ENCODE results near the gene STOML1.
A peak's percentile ranks its signal among the peaks of the same experiment; 100 is the strongest.

The STOML1 gene

DNA sequence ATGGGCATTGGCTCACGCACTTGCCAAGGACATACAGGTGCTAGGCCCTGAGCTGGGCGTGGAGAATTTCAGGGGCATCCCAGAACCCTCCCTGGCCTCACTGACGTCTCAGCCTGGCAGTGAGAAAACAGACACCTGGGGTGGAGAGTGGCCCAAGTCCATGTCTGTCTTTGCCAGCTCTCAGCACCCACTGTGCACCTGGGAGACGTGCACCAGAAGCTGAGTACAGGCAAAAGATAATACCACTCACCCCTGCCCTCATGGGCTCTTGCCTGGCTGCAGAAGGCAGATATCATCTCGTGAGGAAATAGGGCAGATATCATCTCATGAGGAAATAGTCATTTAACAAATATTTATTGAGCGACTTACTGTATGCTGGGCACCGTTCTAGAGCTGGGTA lies 57.8 kb downstream of the STOML1 start:
- Mint-ChIP-seq H3K4me1 (ENCODE audit: low read depth) (peaks cover 4% of the 10 kb centered on the region), H3K27me3 (ENCODE audit: low read depth) (no peaks in the 10 kb centered on the region), H3K27ac (no peak overlapping the region), H3K4me3 (no peak overlapping the region), H3K36me3 (ENCODE audit: low read depth) (no peaks in the 10 kb centered on the region), H3K9me3 (no peaks in the 10 kb centered on the region)

DNA sequence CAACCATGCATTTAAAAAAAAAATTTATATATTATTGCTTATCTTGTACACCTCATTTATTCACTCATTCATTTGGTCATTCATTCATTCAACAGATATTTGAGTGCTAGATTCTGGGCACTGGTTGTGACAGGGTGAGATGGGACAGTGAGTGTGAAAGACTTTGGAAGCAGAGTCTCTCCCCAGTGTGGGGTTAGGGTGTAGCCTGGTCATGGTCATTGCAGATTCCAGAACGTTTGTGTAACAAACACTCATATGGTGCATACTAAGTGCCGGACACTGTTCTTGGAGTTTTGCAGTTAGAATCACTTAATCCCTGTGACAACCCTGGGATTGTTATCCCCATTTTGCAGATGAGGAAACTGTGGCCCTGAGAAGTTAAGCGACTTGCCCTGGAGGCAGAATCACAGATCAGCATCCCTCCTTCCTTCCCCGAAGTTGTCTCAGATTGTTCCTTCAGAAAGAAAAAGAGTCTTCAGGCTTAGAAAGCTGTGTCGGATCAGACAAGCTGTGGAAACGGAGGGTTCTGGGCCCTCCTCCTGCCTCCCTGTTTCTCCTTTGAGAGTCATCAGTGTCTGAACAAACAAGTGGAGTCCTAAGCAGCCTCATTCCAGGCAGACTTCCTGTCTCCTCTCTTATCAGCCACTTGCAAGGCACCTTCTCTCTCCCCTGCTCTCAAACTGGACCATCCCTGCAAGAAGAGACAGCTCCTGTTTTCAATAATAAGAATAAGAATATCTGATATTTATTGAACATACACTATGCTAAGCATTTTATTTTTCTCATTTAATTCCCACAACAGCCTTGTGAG lies 59.5 kb downstream of the STOML1 start:
- no peak overlapping the region for H3K27ac Mint-ChIP-seq
- peaks cover 4% of the 10 kb centered on the region for H3K27me3 Mint-ChIP-seq (ENCODE audit: low read depth)
- peaks cover 11% of the 10 kb centered on the region for H3K4me1 Mint-ChIP-seq (ENCODE audit: low read depth)
- H3K9me3 Mint-ChIP-seq = no peaks in the 10 kb centered on the region
- H3K36me3 Mint-ChIP-seq (ENCODE audit: low read depth) = no peaks in the 10 kb centered on the region
- no peak overlapping the region for H3K4me3 Mint-ChIP-seq

DNA sequence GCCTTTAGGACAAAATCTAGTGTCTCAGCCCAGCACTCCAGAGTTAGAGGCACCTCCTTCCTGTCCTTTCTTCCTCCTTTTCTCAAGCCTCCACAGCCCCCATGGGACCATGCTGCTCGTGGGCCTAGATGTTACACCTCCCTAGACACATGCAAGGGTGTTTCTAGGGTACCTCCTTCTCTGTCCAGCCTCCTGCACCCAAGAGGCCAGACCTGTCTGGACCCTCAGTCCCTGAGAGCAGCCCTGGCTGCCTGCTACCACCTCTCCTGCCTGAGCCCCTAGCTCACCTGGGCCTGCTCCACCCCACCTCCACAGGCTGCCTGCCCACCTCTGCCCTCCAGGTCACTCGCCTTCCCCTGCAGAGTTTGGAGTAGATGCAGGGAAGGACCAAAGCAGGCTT lies 60.7 kb downstream of the STOML1 start:
- Mint-ChIP-seq H3K27me3 (ENCODE audit: low read depth) (peaks cover 4% of the 10 kb centered on the region), H3K36me3 (ENCODE audit: low read depth) (no peaks in the 10 kb centered on the region), H3K4me3 (no peak overlapping the region), H3K9me3 (no peaks in the 10 kb centered on the region), H3K4me1 (ENCODE audit: low read depth) (peaks cover 11% of the 10 kb centered on the region), H3K27ac (no peak overlapping the region)

DNA sequence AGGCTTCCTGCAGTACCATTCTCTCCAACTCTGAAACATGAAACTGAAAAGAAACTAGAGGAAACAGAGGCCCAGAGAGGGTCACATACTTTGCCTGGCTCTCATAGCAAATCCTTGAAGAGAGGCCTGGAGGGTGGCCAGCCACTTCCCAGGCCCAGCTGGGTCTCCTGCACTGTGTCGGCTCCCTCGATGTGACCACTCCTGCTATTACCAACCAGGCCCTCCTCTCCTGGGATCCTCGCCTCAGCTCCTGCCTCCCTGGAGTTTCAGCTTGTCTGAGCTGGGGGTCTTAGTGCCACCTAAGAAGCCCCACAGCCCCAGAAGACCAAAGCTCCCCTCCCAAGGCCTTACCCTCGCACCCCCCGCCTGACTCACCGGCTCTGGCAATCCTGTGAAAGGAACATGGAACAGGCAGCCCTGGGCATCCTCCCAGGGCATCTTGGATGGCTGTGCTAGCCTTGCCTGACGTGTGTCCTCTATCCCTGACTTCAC lies 61.3 kb downstream of the STOML1 start:
- H3K36me3 Mint-ChIP-seq (ENCODE audit: low read depth) = no peaks in the 10 kb centered on the region
- no peaks in the 10 kb centered on the region for H3K9me3 Mint-ChIP-seq
- H3K27me3 Mint-ChIP-seq (ENCODE audit: low read depth) = peaks cover 6% of the 10 kb centered on the region
- no peak overlapping the region for H3K27ac Mint-ChIP-seq
- peaks cover 11% of the 10 kb centered on the region for H3K4me1 Mint-ChIP-seq (ENCODE audit: low read depth)
- H3K4me3 Mint-ChIP-seq = no peak overlapping the region

DNA sequence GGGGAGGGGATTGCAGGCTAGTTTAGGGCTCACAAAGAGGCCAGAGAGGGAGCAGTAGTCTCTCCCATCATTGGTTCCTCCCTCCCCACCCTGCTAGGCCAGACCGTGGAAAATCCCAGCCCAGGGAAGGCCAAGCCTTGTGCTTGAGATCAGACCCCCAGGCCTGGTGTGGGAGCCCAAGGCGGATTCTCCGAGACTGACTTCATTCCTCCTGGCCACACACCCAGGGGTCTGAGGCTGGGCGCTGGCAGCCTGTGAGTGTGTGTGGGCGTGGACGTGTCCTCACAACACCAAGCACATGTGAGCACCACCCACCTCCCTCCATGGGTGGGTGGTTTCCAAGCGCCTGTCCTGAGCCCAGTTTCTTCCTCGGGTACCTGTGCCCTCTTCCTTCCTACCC lies 61.7 kb downstream of the STOML1 start:
- H3K27ac Mint-ChIP-seq = no peak overlapping the region
- H3K36me3 Mint-ChIP-seq (ENCODE audit: low read depth) = no peaks in the 10 kb centered on the region
- H3K9me3 Mint-ChIP-seq = no peaks in the 10 kb centered on the region
- peaks cover 15% of the 10 kb centered on the region for H3K4me1 Mint-ChIP-seq (ENCODE audit: low read depth)
- H3K27me3 Mint-ChIP-seq (ENCODE audit: low read depth) = peaks cover 10% of the 10 kb centered on the region
- H3K4me3 Mint-ChIP-seq = no peak overlapping the region

DNA sequence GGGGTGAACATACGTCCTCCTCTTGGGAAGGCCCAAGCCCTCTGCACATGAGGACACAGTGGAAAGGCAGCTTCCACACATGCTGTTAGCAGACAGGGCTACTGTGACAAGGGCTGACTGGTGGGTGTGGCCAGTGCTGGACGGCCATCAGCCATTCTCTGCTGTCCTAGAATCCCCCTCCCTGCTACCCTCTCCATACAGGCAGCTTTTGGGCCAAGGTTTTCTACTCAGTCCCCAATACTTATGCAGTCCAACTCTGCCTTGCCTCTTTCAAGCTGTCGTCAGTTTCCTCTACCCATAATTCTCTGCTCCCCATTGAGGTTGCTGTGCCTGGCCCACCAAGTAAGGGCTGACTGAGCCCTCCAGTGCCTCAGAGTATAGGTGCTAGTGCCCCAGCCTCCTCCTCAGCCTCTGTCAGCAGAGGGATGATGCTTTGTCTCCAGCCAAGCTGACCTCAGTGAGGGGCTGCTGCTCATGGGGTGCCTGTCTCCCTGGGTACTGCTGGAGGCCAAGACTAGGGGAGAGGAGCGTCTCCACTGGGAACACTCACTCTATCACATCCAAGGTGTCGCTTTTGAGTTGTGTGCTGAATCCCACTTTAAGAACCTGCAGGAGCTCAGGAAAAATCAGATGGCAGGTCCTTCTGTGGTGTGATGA lies 63.0 kb downstream of the STOML1 start:
- H3K27ac Mint-ChIP-seq = no peak overlapping the region

More for the DNA sequence above, 63.0 kb downstream of the STOML1 start:
- H3K27me3 Mint-ChIP-seq (ENCODE audit: low read depth) = peaks cover 15% of the 10 kb centered on the region
- no peaks in the 10 kb centered on the region for H3K36me3 Mint-ChIP-seq (ENCODE audit: low read depth)
- H3K4me3 Mint-ChIP-seq = peak overlapping the region; percentile 49
- H3K9me3 Mint-ChIP-seq = no peaks in the 10 kb centered on the region
- peaks cover 25% of the 10 kb centered on the region for H3K4me1 Mint-ChIP-seq (ENCODE audit: low read depth)
